Hepatocyte (in vitro differentiated cells): ENCODE results near the gene DEPP1.

Experiments used
- EZH2 ChIP-seq: fragments of 200-600 bp; sonication (generic); IDR thresholded peaks from 2 replicates; pipeline ENCODE4 v1.6.1; 2016; ENCODE audit warnings: antibody characterized with exemption, mild to moderate bottlenecking, borderline replicate concordance
- EZH2phosphoT487 ChIP-seq: fragments of 200-600 bp; sonication (generic); IDR thresholded peaks from one replicate; pipeline ENCODE4 v1.6.1; 2018; ENCODE audit warnings: antibody characterized with exemption, mild to moderate bottlenecking, low read depth, moderate library complexity; ENCODE audit not compliant: unreplicated experiment, severe bottlenecking
- TF ChIP-seq, protein P1 (sequence below): fragments of 200-600 bp; sonication (generic); IDR thresholded peaks from 2 replicates; pipeline ENCODE4 v1.5.1; 2016; ENCODE audit warnings: antibody characterized with exemption, mild to moderate bottlenecking; ENCODE audit not compliant: poor library complexity

DNA sequence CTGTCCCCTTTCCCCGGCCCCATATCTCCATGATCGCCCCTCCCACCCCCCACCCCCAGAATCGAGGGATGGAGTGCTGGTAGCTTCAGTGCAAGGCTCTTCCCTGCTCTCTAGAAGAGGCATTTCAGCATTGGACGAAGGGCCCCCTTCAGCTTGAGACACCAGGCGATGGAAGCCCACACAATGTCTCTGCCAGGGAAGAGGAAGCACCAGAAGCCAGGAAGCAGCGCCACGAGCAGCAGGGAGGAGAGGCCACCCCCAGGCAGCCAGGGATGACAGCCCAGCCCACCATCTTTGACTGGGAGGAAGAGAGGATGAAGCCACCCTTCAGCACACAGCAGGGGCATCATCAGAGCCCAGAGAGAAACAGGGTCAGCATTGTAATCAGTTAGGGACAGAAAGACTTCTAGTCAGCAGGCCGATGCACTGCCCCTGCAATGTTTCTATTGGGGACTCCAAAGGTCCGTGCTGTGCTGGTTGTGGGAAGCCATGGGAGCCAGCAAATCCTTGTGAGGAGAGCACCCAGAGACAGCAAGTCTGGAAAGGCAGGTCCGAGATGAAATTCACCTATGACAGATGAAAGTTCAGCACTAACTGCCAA lies 51.8 kb downstream of the DEPP1 start:
- TF ChIP-seq EZH2 (no peak), EZH2phosphoT487 (no peak)
- TF ChIP-seq, protein P1, sequence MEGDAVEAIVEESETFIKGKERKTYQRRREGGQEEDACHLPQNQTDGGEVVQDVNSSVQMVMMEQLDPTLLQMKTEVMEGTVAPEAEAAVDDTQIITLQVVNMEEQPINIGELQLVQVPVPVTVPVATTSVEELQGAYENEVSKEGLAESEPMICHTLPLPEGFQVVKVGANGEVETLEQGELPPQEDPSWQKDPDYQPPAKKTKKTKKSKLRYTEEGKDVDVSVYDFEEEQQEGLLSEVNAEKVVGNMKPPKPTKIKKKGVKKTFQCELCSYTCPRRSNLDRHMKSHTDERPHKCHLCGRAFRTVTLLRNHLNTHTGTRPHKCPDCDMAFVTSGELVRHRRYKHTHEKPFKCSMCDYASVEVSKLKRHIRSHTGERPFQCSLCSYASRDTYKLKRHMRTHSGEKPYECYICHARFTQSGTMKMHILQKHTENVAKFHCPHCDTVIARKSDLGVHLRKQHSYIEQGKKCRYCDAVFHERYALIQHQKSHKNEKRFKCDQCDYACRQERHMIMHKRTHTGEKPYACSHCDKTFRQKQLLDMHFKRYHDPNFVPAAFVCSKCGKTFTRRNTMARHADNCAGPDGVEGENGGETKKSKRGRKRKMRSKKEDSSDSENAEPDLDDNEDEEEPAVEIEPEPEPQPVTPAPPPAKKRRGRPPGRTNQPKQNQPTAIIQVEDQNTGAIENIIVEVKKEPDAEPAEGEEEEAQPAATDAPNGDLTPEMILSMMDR = no peak
